SU-DHL-6 (cell line): Measurements from ENCODE around the gene GABRB1.

Source experiments
- H2AFZ ChIP-seq: fragments of 200-600 bp; sonication (generic); 2 replicates; pipeline ENCODE4 v1.6.1; 2014; ENCODE audit warnings: low read depth, mild to moderate bottlenecking, moderate library complexity, mixed read lengths, antibody characterized with exemption, low read length; ENCODE audit not compliant: severe bottlenecking
- H3F3A ChIP-seq: fragments of 200-600 bp; shearing (Covaris generic); 2 replicates; pipeline ENCODE4 v1.6.0; 2016; ENCODE audit warnings: antibody characterized with exemption, mild to moderate bottlenecking; ENCODE audit not compliant: insufficient read depth
- H3K27ac ChIP-seq: fragments of 200-600 bp; sonication (generic); 2 replicates; pipeline ENCODE4 v1.5.1; 2016; ENCODE audit warnings: low read depth, mild to moderate bottlenecking, low read length, moderate library complexity, mixed read lengths
- H3K27me3 ChIP-seq: fragments of 200-600 bp; sonication (generic), shearing (Covaris generic); 2 replicates; pipeline ENCODE4 v1.6.0; 2014; ENCODE audit warnings: mild to moderate bottlenecking, low read length
- H3K36me3 ChIP-seq: fragments of 200-600 bp; sonication (generic); 2 replicates; pipeline ENCODE4 v1.6.1; 2014; ENCODE audit warnings: mild to moderate bottlenecking, low read length, mixed read lengths
- H3K4me2 ChIP-seq: fragments of 300-600, 200-600 bp; shearing (Covaris generic), sonication (generic); 2 replicates; pipeline ENCODE4 v1.6.0; 2014; ENCODE audit warnings: low read length, low read depth, mild to moderate bottlenecking; ENCODE audit not compliant: poor library complexity, severe bottlenecking
- H3K4me3 ChIP-seq: fragments of 200-600 bp; sonication (generic); 2 replicates; pipeline ENCODE4 v1.5.1; 2014; ENCODE audit warnings: antibody characterized with exemption, low read length, mild to moderate bottlenecking, mixed read lengths; ENCODE audit not compliant: insufficient read depth, poor library complexity, severe bottlenecking
- H3K79me2 ChIP-seq: fragments of 200-600 bp; sonication (generic); 2 replicates; pipeline ENCODE4 v1.6.1; 2014; ENCODE audit warnings: mild to moderate bottlenecking, low read length, moderate library complexity; ENCODE audit not compliant: insufficient read depth
- H3K9ac ChIP-seq: fragments of 200-600 bp; sonication (generic); 2 replicates; pipeline ENCODE4 v1.7.0; 2014; ENCODE audit warnings: mild to moderate bottlenecking, low read length
- H3K9me2 ChIP-seq: fragments of 200-600 bp; sonication (generic); replicated peaks from 2 replicates; pipeline ENCODE4 v1.6.1; 2014; ENCODE audit warnings: low read length; ENCODE audit not compliant: insufficient read depth
- H3K9me3 ChIP-seq: fragments of 200-600 bp; sonication (generic); 2 replicates; pipeline ENCODE4 v1.6.1; 2014; ENCODE audit warnings: low read length, mixed read lengths; ENCODE audit not compliant: insufficient read depth
- H4K20me1 ChIP-seq: fragments of 200-600 bp; sonication (generic); 2 replicates; pipeline ENCODE4 v1.6.1; 2014; ENCODE audit warnings: low read depth, mild to moderate bottlenecking, antibody characterized with exemption, low read length, moderate library complexity, mixed read lengths
- EZH2phosphoT487 ChIP-seq: fragments of 200-600 bp; sonication (generic), shearing (Covaris generic); conservative IDR thresholded peaks from 2 replicates; pipeline ENCODE4 v1.6.1; 2018; ENCODE audit warnings: mild to moderate bottlenecking, antibody characterized with exemption, low read length, moderate library complexity, mixed read lengths
- TF ChIP-seq, protein P1 (sequence below): fragments of 200-600 bp; sonication (generic); IDR thresholded peaks from one replicate; pipeline ENCODE4 v1.5.1; 2017; ENCODE audit warnings: antibody characterized with exemption, mild to moderate bottlenecking, low read length, moderate library complexity; ENCODE audit not compliant: insufficient read depth, poor library complexity, severe bottlenecking

The GABRB1 gene

DNA sequence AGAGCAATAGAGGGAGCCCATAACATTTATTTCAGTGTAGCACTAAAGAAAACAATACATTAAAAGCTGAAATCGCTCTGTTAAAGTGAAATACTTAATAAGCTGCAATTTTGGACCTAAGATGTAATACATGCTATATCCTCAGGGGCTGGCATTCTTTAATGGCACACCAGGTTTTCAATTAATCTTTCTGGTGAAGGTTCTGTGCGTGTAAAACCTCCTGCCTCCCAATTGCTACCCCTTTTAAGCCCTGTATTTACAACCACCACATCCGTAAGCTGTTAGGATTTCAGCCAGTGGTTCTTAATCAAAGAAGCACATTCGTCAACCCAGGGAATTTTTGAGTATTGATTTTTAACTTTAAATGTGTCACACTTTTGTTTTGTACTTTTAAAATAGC lies 439.7 kb downstream of the GABRB1 start:
- H3K36me3 ChIP-seq = no peaks in the 10 kb centered on the region
- no peaks in the 10 kb centered on the region for H3K9me3 ChIP-seq
- H3K9ac ChIP-seq = no peak overlapping the region
- no peak for TF ChIP-seq EZH2phosphoT487
- TF ChIP-seq, protein P1, sequence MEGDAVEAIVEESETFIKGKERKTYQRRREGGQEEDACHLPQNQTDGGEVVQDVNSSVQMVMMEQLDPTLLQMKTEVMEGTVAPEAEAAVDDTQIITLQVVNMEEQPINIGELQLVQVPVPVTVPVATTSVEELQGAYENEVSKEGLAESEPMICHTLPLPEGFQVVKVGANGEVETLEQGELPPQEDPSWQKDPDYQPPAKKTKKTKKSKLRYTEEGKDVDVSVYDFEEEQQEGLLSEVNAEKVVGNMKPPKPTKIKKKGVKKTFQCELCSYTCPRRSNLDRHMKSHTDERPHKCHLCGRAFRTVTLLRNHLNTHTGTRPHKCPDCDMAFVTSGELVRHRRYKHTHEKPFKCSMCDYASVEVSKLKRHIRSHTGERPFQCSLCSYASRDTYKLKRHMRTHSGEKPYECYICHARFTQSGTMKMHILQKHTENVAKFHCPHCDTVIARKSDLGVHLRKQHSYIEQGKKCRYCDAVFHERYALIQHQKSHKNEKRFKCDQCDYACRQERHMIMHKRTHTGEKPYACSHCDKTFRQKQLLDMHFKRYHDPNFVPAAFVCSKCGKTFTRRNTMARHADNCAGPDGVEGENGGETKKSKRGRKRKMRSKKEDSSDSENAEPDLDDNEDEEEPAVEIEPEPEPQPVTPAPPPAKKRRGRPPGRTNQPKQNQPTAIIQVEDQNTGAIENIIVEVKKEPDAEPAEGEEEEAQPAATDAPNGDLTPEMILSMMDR = no peak
- no peaks in the 10 kb centered on the region for H3K27me3 ChIP-seq
- no peak overlapping the region for H3K4me3 ChIP-seq
- no peaks in the 10 kb centered on the region for H3F3A ChIP-seq
- H2AFZ ChIP-seq = no peak overlapping the region
- H4K20me1 ChIP-seq = no peaks in the 10 kb centered on the region
- no peak overlapping the region for H3K4me2 ChIP-seq
- H3K79me2 ChIP-seq = no peaks in the 10 kb centered on the region
- H3K27ac ChIP-seq = no peak overlapping the region
- H3K9me2 ChIP-seq = no peaks in the 10 kb centered on the region

DNA sequence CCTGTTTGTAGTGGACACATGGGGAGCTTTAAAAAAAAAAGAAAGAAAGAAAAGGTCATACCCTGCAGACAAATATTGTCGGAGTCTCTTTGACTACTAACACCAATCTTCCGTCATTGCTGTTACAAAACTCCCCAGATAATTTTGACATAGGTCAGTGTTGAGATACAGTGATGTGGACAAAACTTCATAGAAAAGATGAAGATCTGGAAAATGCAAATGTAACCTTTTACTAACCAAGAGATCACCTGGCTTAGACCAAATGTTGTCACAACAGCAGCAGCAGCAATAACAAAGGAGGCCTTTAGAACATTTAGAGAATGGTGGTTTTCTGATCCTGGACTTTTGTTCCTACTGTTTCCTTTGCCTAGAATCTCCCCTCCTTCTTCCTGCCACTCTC lies 440.2 kb downstream of the GABRB1 start:
- H3K9me2 ChIP-seq = no peaks in the 10 kb centered on the region
- H3K79me2 ChIP-seq = no peaks in the 10 kb centered on the region
- no peak overlapping the region for H3K4me3 ChIP-seq
- no peaks in the 10 kb centered on the region for H3K36me3 ChIP-seq
- no peak overlapping the region for H3K27ac ChIP-seq
- H3F3A ChIP-seq = no peaks in the 10 kb centered on the region
- H3K9me3 ChIP-seq = no peaks in the 10 kb centered on the region
- no peak overlapping the region for H2AFZ ChIP-seq
- TF ChIP-seq EZH2phosphoT487 = no peak
- TF ChIP-seq, protein P1 = no peak
- no peaks in the 10 kb centered on the region for H4K20me1 ChIP-seq
- H3K27me3 ChIP-seq = no peaks in the 10 kb centered on the region
- no peak overlapping the region for H3K4me2 ChIP-seq
- H3K9ac ChIP-seq = no peak overlapping the region

DNA sequence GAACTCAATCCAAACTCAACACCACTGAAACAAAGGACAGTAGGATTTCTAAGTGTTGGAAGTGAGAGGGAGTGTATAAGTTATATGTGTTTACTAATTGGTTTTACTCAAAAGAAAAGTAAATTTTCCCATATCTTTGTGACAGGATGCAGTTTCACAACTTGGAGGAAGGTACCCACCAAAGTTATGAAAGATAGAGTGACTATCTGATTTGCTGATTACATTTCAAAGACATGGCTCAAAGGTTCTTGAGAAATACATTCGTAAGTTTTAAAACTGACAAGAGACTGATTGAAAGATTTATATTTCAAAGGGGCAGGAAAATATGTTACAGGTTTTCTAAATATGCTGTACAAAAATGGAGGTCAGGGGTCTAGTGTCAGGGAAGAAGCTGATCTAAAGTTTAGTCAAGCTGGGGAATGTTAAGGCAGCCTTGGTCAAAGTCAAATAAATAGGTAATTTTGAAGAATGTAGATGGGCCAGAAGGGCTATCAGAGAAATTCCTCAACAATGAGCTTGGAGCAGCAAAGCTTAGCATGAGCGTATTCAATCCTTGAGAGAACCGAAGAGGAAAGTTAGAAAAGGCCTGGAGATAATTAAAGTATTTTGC lies 441.9 kb downstream of the GABRB1 start:
- H3K9me3 ChIP-seq = no peaks in the 10 kb centered on the region
- H2AFZ ChIP-seq = no peak overlapping the region
- no peak overlapping the region for H3K9ac ChIP-seq

More for the DNA sequence above, 441.9 kb downstream of the GABRB1 start:
- Histone ChIP-seq H3K9me2 (no peaks in the 10 kb centered on the region), H3K27me3 (no peaks in the 10 kb centered on the region), H3K4me2 (no peak overlapping the region), H3K79me2 (no peaks in the 10 kb centered on the region), H3K4me3 (no peak overlapping the region), H3K36me3 (no peaks in the 10 kb centered on the region), H3K27ac (no peak overlapping the region), H4K20me1 (no peaks in the 10 kb centered on the region), H3F3A (no peaks in the 10 kb centered on the region)
- TF ChIP-seq, protein P1 = no peak
- TF ChIP-seq EZH2phosphoT487 = no peak
